ENCODE data around the gene SLC39A13. TPM values are rescaled to one million over a fixed set of nuclear protein-coding genes. Genes with fewer than 3 reads are reported as not detected.

Gene SLC39A13
- total and polyA plus RNA-seq, 2 of the 13 experiments (the other 11 are each of a cell fraction or from before 2014, with no cell fraction given), result 15.3 to 30.5 TPM

DNA sequence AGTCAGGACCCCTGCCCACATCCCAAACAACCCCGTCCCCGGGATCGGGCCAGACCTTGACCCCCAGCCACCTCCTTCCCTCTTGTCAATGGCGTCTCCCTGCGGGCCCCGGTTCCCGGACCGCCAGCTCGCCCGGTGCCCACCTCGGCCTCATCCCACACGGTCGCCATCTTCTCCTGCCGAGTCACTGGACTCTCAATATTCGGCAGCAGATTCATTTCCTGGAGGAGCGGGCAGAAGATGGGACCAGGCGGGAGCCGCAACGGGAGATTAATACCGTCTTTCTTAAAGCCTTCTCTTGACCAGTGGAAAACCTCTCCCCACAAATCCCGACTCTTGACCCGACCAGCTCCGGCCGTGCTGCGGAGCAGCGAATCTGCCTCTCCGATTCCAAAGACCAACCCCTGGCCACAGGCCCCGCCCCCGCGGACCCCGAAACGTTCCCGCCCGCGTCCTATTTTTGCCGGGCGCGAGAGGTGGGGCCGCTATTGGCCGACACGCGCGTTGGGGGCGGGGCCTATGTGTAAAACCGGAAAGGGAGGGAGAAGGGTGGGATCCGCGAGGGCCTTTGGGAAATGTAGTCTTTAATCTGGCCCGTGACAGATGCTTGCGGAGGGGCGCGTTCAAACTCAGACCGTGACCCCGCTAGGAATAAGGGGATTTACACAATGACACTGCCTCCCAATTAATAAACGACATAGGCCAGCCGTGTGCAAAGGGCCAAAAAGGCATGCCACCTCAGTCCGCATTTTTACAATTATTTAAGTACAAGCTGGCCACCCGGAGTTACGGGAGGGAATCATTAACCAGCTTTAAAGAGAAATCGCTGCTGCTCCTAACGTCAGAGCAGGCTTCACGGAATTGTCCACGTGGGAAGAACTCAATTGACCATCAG is 17.9 kb downstream of the SLC39A13 start, which contains the start of gene PSMC3 (continued):
- TF ChIP-seq, protein P1, sequence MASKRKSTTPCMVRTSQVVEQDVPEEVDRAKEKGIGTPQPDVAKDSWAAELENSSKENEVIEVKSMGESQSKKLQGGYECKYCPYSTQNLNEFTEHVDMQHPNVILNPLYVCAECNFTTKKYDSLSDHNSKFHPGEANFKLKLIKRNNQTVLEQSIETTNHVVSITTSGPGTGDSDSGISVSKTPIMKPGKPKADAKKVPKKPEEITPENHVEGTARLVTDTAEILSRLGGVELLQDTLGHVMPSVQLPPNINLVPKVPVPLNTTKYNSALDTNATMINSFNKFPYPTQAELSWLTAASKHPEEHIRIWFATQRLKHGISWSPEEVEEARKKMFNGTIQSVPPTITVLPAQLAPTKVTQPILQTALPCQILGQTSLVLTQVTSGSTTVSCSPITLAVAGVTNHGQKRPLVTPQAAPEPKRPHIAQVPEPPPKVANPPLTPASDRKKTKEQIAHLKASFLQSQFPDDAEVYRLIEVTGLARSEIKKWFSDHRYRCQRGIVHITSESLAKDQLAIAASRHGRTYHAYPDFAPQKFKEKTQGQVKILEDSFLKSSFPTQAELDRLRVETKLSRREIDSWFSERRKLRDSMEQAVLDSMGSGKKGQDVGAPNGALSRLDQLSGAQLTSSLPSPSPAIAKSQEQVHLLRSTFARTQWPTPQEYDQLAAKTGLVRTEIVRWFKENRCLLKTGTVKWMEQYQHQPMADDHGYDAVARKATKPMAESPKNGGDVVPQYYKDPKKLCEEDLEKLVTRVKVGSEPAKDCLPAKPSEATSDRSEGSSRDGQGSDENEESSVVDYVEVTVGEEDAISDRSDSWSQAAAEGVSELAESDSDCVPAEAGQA (IDR thresholded peaks at IDR 0.05; ENCODE audit: low read depth), result peak; percentile 78
- TF ChIP-seq, protein P1 (CRISPR knock-in tag; IDR thresholded peaks at IDR 0.05; ENCODE audit: borderline replicate concordance), result 0 out of 2 replicates have a peak, but pooled peaks have one; percentile 20
- TF ChIP-seq ONECUT2 (CRISPR knock-in tag; IDR thresholded peaks at IDR 0.05), result peak; percentile 39; the same call in 1 of the 2 replicates
- TF ChIP-seq ZNF850 (CRISPR knock-in tag; conservative IDR thresholded peaks at IDR 0.05), result peak; percentile 83; the same call in 1 of the 2 replicates
- TF ChIP-seq SMAD9 (CRISPR knock-in tag; IDR thresholded peaks at IDR 0.05), result no peak
- TF ChIP-seq ZBTB38 (CRISPR knock-in tag; IDR thresholded peaks at IDR 0.05), result no peak
- no peak for TF ChIP-seq FIP1L1 (IDR thresholded peaks at IDR 0.05; ENCODE audit: borderline replicate concordance, insufficient read depth, low read depth, low read length)
- no peak for TF ChIP-seq ZNF652 (CRISPR knock-in tag; IDR thresholded peaks at IDR 0.05; ENCODE audit: borderline replicate concordance, low read depth)
- no peak for TF ChIP-seq ZNF570 (CRISPR knock-in tag; IDR thresholded peaks at IDR 0.05; ENCODE audit: borderline replicate concordance)
- TF ChIP-seq, protein P2, sequence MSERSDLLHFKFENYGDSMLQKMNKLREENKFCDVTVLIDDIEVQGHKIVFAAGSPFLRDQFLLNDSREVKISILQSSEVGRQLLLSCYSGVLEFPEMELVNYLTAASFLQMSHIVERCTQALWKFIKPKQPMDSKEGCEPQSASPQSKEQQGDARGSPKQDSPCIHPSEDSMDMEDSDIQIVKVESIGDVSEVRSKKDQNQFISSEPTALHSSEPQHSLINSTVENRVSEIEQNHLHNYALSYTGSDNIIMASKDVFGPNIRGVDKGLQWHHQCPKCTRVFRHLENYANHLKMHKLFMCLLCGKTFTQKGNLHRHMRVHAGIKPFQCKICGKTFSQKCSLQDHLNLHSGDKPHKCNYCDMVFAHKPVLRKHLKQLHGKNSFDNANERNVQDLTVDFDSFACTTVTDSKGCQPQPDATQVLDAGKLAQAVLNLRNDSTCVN (CRISPR knock-in tag; IDR thresholded peaks at IDR 0.05; ENCODE audit: borderline replicate concordance), result no peak; the same call in 1 of the 2 replicates
- no peak for TF ChIP-seq ZNF460 (CRISPR knock-in tag; IDR thresholded peaks at IDR 0.05; ENCODE audit: borderline replicate concordance)
- TF ChIP-seq, protein P3, sequence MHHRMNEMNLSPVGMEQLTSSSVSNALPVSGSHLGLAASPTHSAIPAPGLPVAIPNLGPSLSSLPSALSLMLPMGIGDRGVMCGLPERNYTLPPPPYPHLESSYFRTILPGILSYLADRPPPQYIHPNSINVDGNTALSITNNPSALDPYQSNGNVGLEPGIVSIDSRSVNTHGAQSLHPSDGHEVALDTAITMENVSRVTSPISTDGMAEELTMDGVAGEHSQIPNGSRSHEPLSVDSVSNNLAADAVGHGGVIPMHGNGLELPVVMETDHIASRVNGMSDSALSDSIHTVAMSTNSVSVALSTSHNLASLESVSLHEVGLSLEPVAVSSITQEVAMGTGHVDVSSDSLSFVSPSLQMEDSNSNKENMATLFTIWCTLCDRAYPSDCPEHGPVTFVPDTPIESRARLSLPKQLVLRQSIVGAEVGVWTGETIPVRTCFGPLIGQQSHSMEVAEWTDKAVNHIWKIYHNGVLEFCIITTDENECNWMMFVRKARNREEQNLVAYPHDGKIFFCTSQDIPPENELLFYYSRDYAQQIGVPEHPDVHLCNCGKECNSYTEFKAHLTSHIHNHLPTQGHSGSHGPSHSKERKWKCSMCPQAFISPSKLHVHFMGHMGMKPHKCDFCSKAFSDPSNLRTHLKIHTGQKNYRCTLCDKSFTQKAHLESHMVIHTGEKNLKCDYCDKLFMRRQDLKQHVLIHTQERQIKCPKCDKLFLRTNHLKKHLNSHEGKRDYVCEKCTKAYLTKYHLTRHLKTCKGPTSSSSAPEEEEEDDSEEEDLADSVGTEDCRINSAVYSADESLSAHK (CRISPR knock-in tag; IDR thresholded peaks at IDR 0.05; ENCODE audit: borderline replicate concordance), result no peak
- TF ChIP-seq MEF2D (CRISPR knock-in tag; IDR thresholded peaks at IDR 0.05), result no peak; the same call in 1 of the 2 replicates
- TF ChIP-seq MAF1 (CRISPR knock-in tag; IDR thresholded peaks at IDR 0.05; ENCODE audit: borderline replicate concordance), result 0 out of 2 replicates have a peak, but pooled peaks have one; percentile 28
- 0 out of 2 replicates have a peak, but pooled peaks have one; percentile 7 for TF ChIP-seq ZNF629 (CRISPR knock-in tag; conservative IDR thresholded peaks at IDR 0.05)
- no peak for TF ChIP-seq ZNF207 (IDR thresholded peaks at IDR 0.05; ENCODE audit: borderline replicate concordance)
- TF ChIP-seq, protein P4, sequence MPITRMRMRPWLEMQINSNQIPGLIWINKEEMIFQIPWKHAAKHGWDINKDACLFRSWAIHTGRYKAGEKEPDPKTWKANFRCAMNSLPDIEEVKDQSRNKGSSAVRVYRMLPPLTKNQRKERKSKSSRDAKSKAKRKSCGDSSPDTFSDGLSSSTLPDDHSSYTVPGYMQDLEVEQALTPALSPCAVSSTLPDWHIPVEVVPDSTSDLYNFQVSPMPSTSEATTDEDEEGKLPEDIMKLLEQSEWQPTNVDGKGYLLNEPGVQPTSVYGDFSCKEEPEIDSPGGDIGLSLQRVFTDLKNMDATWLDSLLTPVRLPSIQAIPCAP (CRISPR knock-in tag; IDR thresholded peaks at IDR 0.05; ENCODE audit: low read depth), result no peak
- TF ChIP-seq ZIK1 (CRISPR knock-in tag; IDR thresholded peaks at IDR 0.05; ENCODE audit: borderline replicate concordance, low read depth), result no peak
